ENCODE results near the gene ARHGAP24.

DNA sequence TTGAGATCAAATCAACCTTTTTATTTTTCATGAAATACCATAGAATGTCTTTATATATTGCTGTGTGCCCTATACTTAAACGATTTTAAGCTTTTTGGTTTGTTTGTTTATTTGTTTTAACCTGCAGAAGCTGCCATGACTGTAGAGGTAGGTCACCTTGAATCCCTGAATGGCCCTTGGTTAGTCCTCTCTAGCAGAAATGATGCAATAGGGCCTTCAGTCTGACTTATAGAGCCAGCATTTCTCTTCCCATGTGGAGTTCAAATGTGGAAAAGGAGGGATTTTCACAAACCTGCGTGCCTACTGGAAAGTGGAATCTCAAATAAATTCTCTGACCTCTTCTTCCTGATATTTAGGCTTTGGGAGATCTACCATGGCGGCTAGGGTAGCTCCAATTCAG, 557.0 kb downstream of the ARHGAP24 start:
- TF ChIP-seq TAF1 (IDR thresholded peaks at IDR 0.05; ENCODE audit: borderline replicate concordance, insufficient read depth, low read length), result no peak
- TF ChIP-seq, protein P1, sequence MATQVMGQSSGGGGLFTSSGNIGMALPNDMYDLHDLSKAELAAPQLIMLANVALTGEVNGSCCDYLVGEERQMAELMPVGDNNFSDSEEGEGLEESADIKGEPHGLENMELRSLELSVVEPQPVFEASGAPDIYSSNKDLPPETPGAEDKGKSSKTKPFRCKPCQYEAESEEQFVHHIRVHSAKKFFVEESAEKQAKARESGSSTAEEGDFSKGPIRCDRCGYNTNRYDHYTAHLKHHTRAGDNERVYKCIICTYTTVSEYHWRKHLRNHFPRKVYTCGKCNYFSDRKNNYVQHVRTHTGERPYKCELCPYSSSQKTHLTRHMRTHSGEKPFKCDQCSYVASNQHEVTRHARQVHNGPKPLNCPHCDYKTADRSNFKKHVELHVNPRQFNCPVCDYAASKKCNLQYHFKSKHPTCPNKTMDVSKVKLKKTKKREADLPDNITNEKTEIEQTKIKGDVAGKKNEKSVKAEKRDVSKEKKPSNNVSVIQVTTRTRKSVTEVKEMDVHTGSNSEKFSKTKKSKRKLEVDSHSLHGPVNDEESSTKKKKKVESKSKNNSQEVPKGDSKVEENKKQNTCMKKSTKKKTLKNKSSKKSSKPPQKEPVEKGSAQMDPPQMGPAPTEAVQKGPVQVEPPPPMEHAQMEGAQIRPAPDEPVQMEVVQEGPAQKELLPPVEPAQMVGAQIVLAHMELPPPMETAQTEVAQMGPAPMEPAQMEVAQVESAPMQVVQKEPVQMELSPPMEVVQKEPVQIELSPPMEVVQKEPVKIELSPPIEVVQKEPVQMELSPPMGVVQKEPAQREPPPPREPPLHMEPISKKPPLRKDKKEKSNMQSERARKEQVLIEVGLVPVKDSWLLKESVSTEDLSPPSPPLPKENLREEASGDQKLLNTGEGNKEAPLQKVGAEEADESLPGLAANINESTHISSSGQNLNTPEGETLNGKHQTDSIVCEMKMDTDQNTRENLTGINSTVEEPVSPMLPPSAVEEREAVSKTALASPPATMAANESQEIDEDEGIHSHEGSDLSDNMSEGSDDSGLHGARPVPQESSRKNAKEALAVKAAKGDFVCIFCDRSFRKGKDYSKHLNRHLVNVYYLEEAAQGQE (IDR thresholded peaks at IDR 0.05; ENCODE audit: insufficient read depth in 1 of 2, low read depth in 2 of 2, low read length in 2 of 2), result no peak
- no peak for TF ChIP-seq POLR2AphosphoS5 (IDR thresholded peaks at IDR 0.05; ENCODE audit: low read depth, low read length)
- TF ChIP-seq SIN3A (IDR thresholded peaks at IDR 0.05; ENCODE audit: borderline replicate concordance, insufficient read depth, low read length), result no peak
